Measurements from ENCODE around the gene LCE7A.
A peak's percentile ranks its signal among the peaks of the same experiment; 100 is the strongest.

LCE7A gene

DNA sequence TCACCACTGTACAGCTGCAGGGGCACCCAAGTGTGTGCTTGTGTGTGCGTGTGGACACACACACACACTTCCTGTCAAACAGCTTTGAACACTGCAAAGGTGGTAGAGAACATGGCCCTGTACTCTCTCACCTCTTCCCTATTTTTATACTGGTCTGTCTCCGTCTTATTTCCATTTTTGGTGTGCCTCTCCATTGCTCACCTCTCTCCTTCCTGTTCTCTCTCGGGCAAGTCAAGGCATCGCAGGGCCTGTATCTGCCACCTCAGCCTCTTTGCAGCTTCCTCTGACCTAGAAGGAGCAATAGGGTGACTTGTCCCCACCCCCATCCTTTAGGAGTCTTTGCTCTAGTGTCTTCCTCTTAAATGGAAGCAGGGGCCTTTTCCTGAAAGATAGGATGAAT, 20.5 kb downstream of the LCE7A start:
- no peak for DNase-seq (ENCODE audit: low spot score)

- DNase-seq (ENCODE audit: low spot score): no peak
Observed at GRCh38 chr1:152880907-152881306, 21.1 kb downstream of the LCE7A start.

DNA sequence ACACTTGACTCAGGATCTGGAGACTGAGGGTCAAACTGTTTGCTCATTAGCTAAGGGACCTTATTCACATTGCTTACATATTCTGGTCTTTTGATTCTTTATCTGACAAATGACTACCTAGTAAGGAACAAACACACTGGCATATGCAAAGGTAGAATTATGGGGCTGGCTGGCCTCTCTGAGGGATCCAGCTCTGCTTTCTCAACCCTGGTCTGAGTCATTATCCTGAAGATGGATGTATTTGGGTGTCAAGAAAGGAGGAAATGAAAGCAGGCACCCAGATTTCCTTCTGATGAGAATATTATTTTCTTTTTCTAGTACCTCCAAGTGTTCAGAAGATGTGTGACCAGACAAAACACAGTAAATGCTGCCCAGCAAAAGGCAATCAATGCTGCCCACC, 24.3 kb downstream of the LCE7A start:
- no peak for DNase-seq (ENCODE audit: low spot score)

GRCh38 chr1:152884506-152884905, 24.7 kb downstream of the LCE7A start:
- DNase-seq (ENCODE audit: low spot score): no peak

- DNase-seq (ENCODE audit: low spot score): no peak
Observed at GRCh38 chr1:152884966-152885624, 25.3 kb downstream of the LCE7A start.

DNA sequence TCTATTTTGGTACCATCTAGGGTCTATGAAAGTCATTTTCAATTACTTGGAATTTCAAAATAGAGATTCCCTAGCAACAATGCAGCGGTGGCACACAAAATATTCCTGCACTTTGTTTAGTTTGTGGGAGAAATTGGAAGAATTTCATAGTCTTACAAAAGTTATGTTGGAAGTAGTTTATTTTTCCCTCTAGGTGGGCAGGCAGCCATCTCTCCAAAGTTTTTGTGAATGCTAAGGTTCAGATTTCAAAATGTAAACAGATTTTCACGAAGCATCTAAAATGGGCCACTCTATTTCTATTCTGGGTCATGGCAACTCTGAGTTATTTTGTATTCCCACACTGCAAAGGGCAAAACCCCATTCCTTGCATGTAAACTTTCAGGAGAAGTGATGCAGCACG, 26.3 kb downstream of the LCE7A start:
- no peak for DNase-seq (ENCODE audit: low spot score)

GRCh38 chr1:152886758-152887409, 27.1 kb downstream of the LCE7A start:
- DNase-seq (ENCODE audit: low spot score): no peak

- DNase-seq (ENCODE audit: low spot score): no peak
Observed at GRCh38 chr1:152888126-152888525, 28.3 kb downstream of the LCE7A start.

DNA sequence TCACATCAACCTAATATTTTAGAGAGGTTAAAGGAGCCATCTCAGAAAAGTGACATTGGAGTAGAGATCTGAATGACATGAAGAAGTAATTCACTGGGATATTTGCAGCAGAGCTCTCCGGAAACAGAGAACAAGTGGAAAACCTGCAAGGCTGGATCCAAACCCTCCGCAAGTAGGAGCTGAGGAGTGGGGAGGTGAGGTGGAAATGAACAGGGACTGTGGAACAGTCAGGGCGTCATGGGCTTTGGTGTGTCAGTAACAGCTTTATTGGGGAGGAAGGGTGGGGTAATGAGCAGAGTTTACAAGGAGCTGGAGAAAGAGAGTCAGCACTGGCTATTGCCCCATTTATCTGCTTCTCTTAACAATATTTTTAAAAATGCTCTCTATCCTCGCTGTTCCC, 39.2 kb downstream of the LCE7A start:
- DNase-seq (ENCODE audit: low spot score): no peak

DNA sequence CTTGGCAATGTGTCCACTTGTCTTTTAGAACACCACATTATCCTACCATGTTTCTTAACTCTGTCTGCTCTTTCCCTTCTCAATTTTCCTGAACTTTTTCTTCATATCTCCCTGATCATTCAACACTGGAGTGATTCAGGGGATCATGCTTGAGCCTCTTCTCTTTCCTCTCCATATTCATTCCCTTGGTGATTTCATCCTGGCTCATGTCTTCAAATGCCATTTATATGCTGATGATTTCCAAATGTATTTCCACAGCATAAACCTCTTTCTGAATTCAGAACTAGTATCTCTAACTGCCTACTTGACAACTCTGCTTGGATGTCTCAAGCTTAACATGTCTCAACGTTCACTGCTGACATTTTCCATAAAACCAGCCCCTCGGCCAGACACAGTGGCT, 40.1 kb downstream of the LCE7A start:
- DNase-seq (ENCODE audit: low spot score): no peak

GRCh38 chr1:152901631-152902030, 41.8 kb downstream of the LCE7A start:
- DNase-seq (ENCODE audit: low spot score): no peak

- DNase-seq (ENCODE audit: low spot score): no peak
Observed at GRCh38 chr1:152902636-152903035, 42.8 kb downstream of the LCE7A start.

GRCh38 chr1:152904688-152905440, 45.1 kb downstream of the LCE7A start:
- DNase-seq (ENCODE audit: low spot score): no peak

- peak; percentile 93 for DNase-seq (ENCODE audit: low spot score)
Observed at GRCh38 chr1:152906023-152906565, 46.3 kb downstream of the LCE7A start.

DNA sequence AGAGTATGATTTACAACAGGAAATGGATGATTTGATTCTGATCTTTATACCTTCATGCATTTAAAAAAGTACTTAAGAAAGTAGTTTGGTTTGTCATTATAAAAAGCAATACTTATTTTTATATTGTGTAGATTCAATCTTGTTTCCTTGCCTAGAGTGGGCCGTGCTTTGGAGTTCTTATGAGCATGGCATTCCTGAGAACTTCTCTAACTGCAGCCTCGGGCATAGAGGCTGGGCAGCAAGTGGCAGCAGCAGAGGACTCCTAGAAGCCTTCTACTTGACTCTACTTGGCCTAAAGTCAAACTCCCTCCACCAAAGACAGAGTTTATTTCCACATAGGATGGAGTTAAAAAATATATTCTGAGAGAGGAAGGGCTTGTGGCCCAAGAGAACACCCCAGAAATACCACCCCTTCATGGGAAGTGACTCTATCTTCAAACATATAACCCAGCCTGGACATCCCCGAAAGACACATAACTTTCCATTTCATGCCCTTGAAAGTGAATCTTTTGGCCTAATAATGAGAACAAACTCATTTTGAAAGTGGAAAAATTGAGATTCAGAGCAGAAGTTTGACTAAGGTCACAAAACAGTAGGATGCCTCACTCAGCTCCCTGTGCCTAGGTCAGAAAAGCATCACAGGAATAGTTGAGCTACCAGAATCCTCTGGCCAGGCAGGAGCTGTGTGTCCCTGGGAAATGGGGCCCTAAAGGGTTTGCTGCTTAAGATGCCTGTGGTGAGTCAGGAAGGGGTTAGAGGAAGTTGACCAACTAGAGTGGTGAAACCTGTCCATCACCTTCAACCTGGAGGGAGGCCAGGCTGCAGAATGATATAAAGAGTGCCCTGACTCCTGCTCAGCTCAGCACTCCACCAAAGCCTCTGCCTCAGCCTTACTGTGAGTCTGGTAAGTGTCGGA, 48.1 kb downstream of the LCE7A start, which contains the start of gene IVL:
TSS of gene IVL (plus strand) at position 861 of the 916 bp plus-strand sequence. CDS start 1,252 bp downstream, outside the sequence.
- DNase-seq (ENCODE audit: low spot score): peak; percentile 74

DNA sequence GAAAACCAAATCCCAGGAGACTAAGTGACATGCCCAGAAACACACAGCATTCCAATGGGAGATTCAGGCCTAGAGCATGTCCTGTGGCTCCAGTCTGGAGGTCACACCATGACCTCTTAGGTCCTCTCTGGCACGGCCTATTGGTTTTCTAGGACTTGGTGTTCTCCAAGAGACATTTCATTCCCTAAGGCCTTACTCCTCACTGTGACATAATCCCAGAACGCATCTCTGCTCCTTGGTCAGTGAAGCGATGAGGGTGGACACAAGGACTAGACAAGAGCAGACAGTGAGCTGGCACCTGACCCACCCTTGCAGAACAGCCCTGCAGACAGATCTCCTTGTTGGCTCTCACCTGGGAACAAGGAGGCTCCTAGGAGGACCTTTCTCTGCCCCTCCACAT, 49.4 kb downstream of the LCE7A start:
- DNase-seq (ENCODE audit: low spot score): peak; percentile 56

Data from kidney tubule cell (primary cell).